PC-9 (cell line): ENCODE results near the gene LILRB3. TPM values are rescaled to one million over a fixed set of nuclear protein-coding genes. Genes with fewer than 3 reads are reported as not detected.
"Not testable (repeated sequence)": the region's sequence is repeated elsewhere in the genome, so short reads cannot be mapped to it uniquely, and the experiment has no call there.

Experiments used
- BruUV-seq: library from RNA; stranded (reverse); fragments of 400-500 nt; replicated peaks from 2 replicates; lab custom pipeline; 2021; lab: Mats Ljungman, UMichigan
- CTCF ChIA-PET: fragments of 300-600 bp; sonication (Branson Sonifier 250); formaldehyde crosslinking; loops from one replicate; lab custom pipeline; 2022; ENCODE audit warnings: antibody characterized with exemption; lab: Charles Lee
- POLR2A ChIA-PET: fragments of 300-600 bp; sonication (Branson Sonifier 250); formaldehyde crosslinking; loops from one replicate; lab custom pipeline; 2022; ENCODE audit warnings: antibody characterized with exemption; ENCODE audit not compliant: unreplicated experiment; lab: Charles Lee
- DNase-seq, 2 experiments: peaks; one replicate each; pipeline versions ENCODE4 v3.0.0 to v3.0.0-alpha.2; 2015 to 2022; ENCODE audit warnings: mixed read lengths in 1 of 2
- H2AFZ ChIP-seq: fragments of 200-600 bp; sonication (generic); 2 replicates; pipeline ENCODE4 v1.8.1; 2017; ENCODE audit warnings: antibody characterized with exemption
- H3F3A ChIP-seq: fragments of 200-600 bp; sonication (generic); 2 replicates; pipeline ENCODE4 v1.8.1; 2017; ENCODE audit warnings: antibody characterized with exemption, mild to moderate bottlenecking, low read depth; ENCODE audit not compliant: insufficient read depth
- H3K27ac ChIP-seq: fragments of 200-600 bp; sonication (generic); 2 replicates; pipeline ENCODE4 v1.6.1; 2016; ENCODE audit warnings: mixed run types
- H3K27me3 ChIP-seq: fragments of 200-600 bp; sonication (generic); 2 replicates; pipeline ENCODE4 v1.6.1; 2016; ENCODE audit warnings: low read depth, mixed run types; ENCODE audit not compliant: insufficient read depth
- H3K36me3 ChIP-seq: fragments of 200-600 bp; sonication (generic); 2 replicates; pipeline ENCODE4 v1.6.1; 2016; ENCODE audit warnings: low read depth, mixed run types
- H3K4me1 ChIP-seq: fragments of 200-600 bp; sonication (generic); replicated peaks from 2 replicates; pipeline ENCODE4 v1.6.1; 2016; ENCODE audit warnings: mixed run types; ENCODE audit not compliant: insufficient read depth
- H3K4me2 ChIP-seq: fragments of 200-600 bp; sonication (generic); 2 replicates; pipeline ENCODE4 v1.6.1; 2017; ENCODE audit warnings: mixed run types
- H3K4me3 ChIP-seq: fragments of 200-600 bp; sonication (generic); 2 replicates; pipeline ENCODE4 v1.6.1; 2016; ENCODE audit warnings: mixed run types
- H3K79me2 ChIP-seq: fragments of 200-600 bp; sonication (generic); 2 replicates; pipeline ENCODE4 v1.6.1; 2017; ENCODE audit warnings: low read depth, mixed run types
- H3K9me2 ChIP-seq: fragments of 200-600 bp; sonication (generic); 2 replicates; pipeline ENCODE4 v1.8.1; 2017; ENCODE audit warnings: mild to moderate bottlenecking; ENCODE audit not compliant: insufficient read depth
- H3K9me3 ChIP-seq: fragments of 200-600 bp; sonication (generic); 2 replicates; pipeline ENCODE4 v1.8.1; 2016; ENCODE audit warnings: low read depth; ENCODE audit not compliant: insufficient read depth
- H4K20me1 ChIP-seq: fragments of 200-600 bp; sonication (generic); 2 replicates; pipeline ENCODE4 v1.8.1; 2017; ENCODE audit not compliant: insufficient read depth
- CTCF ChIP-seq: fragments of 200-600 bp; sonication (generic); conservative IDR thresholded peaks from 2 replicates; pipeline ENCODE4 v1.6.1; 2017; ENCODE audit warnings: mixed run types, antibody characterized with exemption, mild to moderate bottlenecking, moderate library complexity
- EZH2 ChIP-seq: fragments of 200-600 bp; sonication (generic); IDR thresholded peaks from 2 replicates; pipeline ENCODE4 v1.8.0; 2017; ENCODE audit warnings: antibody characterized with exemption, low read depth
- intact Hi-C: fragments of 100-400 bp; cut with micrococcal nuclease; formaldehyde crosslinking; loops from one replicate; pipeline ENCODE4 v1.10.0; 2022; ENCODE audit not compliant: unreplicated experiment
- total RNA-seq: library from RNA; stranded (reverse); gene quantifications from 2 replicates; pipeline ENCODE4 v1.2.3, GENCODE V29; 2021

Gene LILRB3
- total RNA-seq, 1 experiment from 2014 or later, result not detected

GRCh38 chr19:54240372-54241336, 17.8 kb upstream of the LILRB3 start:
- H3K27me3 ChIP-seq, result peaks cover 86% of the 10 kb centered on the region
- POLR2A ChIA-PET, H3K79me2 ChIP-seq, H3K27ac ChIP-seq, H2AFZ ChIP-seq, H3K36me3 ChIP-seq, H4K20me1 ChIP-seq, H3K4me2 ChIP-seq, H3K4me3 ChIP-seq, H3K9me3 ChIP-seq, H3K9me2 ChIP-seq, BruUV-seq, DNase-seq, H3F3A ChIP-seq, CTCF ChIA-PET, H3K4me1 ChIP-seq: not testable (repeated sequence)
- intact Hi-C loops, result loop anchor here (2.0 kb wide), 1 partner anchor 22 kb away; no protein-coding TSS in a partner anchor

GRCh38 chr19:54239491-54240371, 16.9 kb upstream of the LILRB3 start:
- intact Hi-C loops, result loop anchor here (2.0 kb wide), 1 partner anchor 21 kb away; no protein-coding TSS in a partner anchor
- BruUV-seq, H3K4me3 ChIP-seq, H3K4me2 ChIP-seq, H3K4me1 ChIP-seq, H3K79me2 ChIP-seq, H3K36me3 ChIP-seq, H3F3A ChIP-seq, H4K20me1 ChIP-seq, H3K9me3 ChIP-seq, H3K27ac ChIP-seq, DNase-seq, H2AFZ ChIP-seq, CTCF ChIA-PET, POLR2A ChIA-PET, H3K9me2 ChIP-seq: not testable (repeated sequence)
- H3K27me3 ChIP-seq, result peaks cover 85% of the 10 kb centered on the region

- Histone ChIP-seq H3K36me3 (no peaks in the 10 kb centered on the region), H3K4me2 (no peak overlapping the region), H3K27me3 (peaks cover 55% of the 10 kb centered on the region), H3K9me2 (no peaks in the 10 kb centered on the region), H3F3A (no peaks in the 10 kb centered on the region), H3K4me3 (no peak overlapping the region), H3K79me2 (no peaks in the 10 kb centered on the region), H4K20me1 (no peaks in the 10 kb centered on the region), H2AFZ (no peak overlapping the region), H3K4me1 (no peaks in the 10 kb centered on the region), H3K9me3 (no peaks in the 10 kb centered on the region), H3K27ac (no peak overlapping the region)
- no TSS peak for BruUV-seq
- intact Hi-C loops, result loop anchor here (5.0 kb wide), 1 partner anchor 462 kb away; no protein-coding TSS in a partner anchor
- CTCF ChIA-PET, result no interaction called here
- no peak for DNase-seq
- POLR2A ChIA-PET, result interaction anchor here (0.5 kb wide), 1 partner anchor 1228 kb away, joined by 3 read pairs; no protein-coding TSS in a partner anchor
- no peak for TF ChIP-seq EZH2
Observed at GRCh38 chr19:54233941-54234340, 11.1 kb upstream of the LILRB3 start.

GRCh38 chr19:54231077-54231931, 8.5 kb upstream of the LILRB3 start:
- Histone ChIP-seq H4K20me1 (no peaks in the 10 kb centered on the region), H3K79me2 (no peaks in the 10 kb centered on the region), H3K4me1 (no peaks in the 10 kb centered on the region), H3K27ac (no peak overlapping the region), H2AFZ (no peak overlapping the region), H3K9me3 (no peaks in the 10 kb centered on the region), H3K4me2 (no peak overlapping the region), H3K27me3 (peaks cover 49% of the 10 kb centered on the region), H3F3A (no peaks in the 10 kb centered on the region), H3K36me3 (no peaks in the 10 kb centered on the region), H3K4me3 (no peak overlapping the region), H3K9me2 (no peaks in the 10 kb centered on the region)
- TF ChIP-seq CTCF, result peak; percentile 92
- no peak for TF ChIP-seq EZH2
- intact Hi-C loops, result loop anchor here (1.0 to 5.0 kb wide), 2 partner anchors 59 to 459 kb away; no protein-coding TSS in a partner anchor
- peak; percentile 61 to 84 for DNase-seq
- no TSS peak for BruUV-seq
- POLR2A ChIA-PET, result no interaction called here
- CTCF ChIA-PET, result no interaction called here
